HL-60/S4 treated with phorbol 12-myristate 13-acetate at 8.2 ng/mL for 4 days and 3 days (cell line): ENCODE measurements around the gene MRFAP1.

ENCODE experiments used
- in situ Hi-C: fragments of 300-500 bp; cut with MboI; formaldehyde crosslinking; loops from 2 replicates; pipeline ENCODE4 v1.15.0; 2022; ENCODE audit warnings: low sequenced_read_pairs

MRFAP1 gene

GRCh38 chr4:6640292-6641163 lies at the start of gene MRFAP1:
Gene MRFAP1, plus strand, starts transcription at chr4:6640685. Its CDS starts 178 bp downstream, at chr4:6640863.
- in situ Hi-C loops = no loop called here

- in situ Hi-C loops = no loop called here
Observed at GRCh38 chr4:6591313-6591712, 49.2 kb upstream of the MRFAP1 start.

- in situ Hi-C loops = no loop called here
Observed at GRCh38 chr4:6591781-6592180, 48.7 kb upstream of the MRFAP1 start.

GRCh38 chr4:6592804-6593563 lies 47.5 kb upstream of the MRFAP1 start:
- in situ Hi-C loops = no loop called here

DNA sequence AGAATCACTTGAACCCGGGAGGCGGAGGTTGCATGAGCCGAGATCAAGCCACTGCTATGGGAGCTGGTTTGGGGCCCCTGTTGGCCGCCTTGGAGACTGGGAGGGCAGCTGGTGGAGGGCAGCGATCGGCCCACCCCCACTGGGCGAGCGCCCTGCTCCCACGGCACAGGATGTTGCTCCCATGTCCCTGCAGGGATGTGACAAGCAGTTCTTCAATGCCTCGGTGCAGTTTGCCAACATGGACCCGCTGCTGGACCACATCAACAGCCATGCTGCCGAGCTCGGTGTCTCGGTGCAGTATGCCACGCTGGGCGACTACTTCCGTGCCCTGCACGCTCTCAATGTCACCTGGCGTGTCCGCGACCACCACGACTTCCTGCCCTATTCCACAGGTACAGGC lies 46.1 kb upstream of the MRFAP1 start:
- in situ Hi-C loops = no loop called here

- in situ Hi-C loops = no loop called here
Observed at GRCh38 chr4:6594826-6595355, 45.6 kb upstream of the MRFAP1 start.

DNA sequence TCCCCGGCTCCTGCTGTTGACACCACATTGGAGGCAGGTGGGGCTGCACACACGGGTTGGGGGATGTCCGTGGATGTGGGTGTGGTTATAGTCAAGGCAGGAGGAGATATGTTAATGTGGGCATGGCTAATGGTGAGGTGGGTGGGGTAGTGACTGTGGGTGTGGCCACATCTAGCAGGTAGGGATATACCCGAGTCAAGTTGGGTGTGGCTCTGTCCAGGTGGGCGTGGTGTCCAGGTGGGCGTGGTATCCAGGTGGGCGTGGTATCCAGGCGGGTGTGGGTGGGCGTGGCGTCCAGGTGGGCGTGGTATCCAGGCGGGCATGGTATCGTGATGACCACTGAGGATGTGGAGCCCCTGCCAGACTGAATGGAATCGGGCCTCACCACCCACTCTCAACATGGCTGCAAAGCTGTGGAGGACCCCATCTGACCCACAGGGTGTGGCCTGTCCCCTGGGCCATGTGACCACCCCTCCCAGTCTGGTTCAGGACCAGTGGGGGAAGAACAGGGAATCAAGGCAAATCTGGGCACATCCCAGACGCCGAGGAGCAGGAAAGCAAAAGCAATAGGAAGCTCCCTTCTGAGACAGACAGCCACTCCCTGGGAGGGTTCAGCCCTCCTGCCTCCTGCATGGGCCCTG lies 44.5 kb upstream of the MRFAP1 start:
- in situ Hi-C loops = no loop called here

DNA sequence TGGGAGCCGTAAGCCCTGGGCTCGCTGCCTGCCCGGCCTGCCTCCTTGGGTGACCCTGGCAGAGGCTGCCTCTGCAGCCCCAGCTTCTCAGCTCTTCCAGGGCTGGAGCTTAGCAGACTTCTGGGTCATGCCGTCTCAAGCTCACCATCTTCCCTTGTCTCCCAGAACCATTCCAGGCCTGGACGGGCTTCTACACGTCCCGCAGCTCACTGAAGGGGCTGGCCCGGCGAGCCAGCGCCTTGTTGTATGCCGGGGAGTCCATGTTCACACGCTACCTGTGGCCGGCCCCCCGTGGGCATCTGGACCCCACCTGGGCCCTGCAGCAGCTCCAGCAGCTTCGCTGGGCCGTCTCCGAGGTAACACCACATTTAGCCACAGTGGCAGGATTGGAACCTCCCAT lies 43.5 kb upstream of the MRFAP1 start:
- in situ Hi-C loops = no loop called here

DNA sequence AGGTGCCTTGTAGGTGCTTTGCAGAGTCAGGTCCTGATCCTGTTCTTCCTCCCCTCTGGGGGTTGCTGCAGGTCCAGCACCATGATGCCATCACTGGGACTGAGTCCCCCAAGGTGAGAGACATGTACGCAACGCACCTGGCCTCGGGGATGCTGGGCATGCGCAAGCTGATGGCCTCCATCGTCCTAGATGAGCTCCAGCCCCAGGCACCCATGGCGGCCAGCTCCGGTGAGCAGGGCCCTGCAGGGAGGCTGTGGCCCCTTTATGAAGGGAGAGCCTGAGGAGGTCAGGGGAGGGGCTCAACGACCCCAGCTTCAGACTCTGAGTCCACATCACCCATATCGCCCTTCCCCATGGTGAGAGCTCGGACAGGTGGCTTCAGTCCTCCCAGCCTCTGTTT lies 42.4 kb upstream of the MRFAP1 start:
- in situ Hi-C loops = no loop called here

- in situ Hi-C loops = no loop called here
Observed at GRCh38 chr4:6598641-6599040, 41.8 kb upstream of the MRFAP1 start.

GRCh38 chr4:6601661-6602250 lies 38.7 kb upstream of the MRFAP1 start:
- in situ Hi-C loops = no loop called here

GRCh38 chr4:6602289-6602688 lies 38.2 kb upstream of the MRFAP1 start:
- in situ Hi-C loops = no loop called here

- in situ Hi-C loops = no loop called here
Observed at GRCh38 chr4:6603128-6603527, 37.4 kb upstream of the MRFAP1 start.

DNA sequence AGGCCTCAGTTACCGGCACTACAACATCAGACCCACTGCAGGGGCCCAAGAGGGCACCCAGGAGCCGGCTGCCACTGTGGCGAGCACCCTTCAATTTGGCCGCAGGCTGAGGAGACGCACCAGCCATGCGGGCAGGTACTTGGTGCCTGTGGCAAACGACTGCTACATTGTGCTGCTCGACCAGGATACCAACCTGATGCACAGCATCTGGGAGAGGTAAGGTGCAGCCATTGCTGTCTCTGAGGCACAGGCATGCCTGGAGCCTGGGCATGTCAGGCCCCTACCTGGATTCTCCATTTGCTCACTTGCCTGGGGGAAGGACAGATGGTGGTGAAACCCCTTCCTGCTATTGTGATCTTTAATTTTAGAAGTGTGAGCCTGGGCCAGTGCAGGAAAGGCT lies 35.4 kb upstream of the MRFAP1 start:
- in situ Hi-C loops = no loop called here

GRCh38 chr4:6605605-6606004 lies 34.9 kb upstream of the MRFAP1 start:
- in situ Hi-C loops = no loop called here

DNA sequence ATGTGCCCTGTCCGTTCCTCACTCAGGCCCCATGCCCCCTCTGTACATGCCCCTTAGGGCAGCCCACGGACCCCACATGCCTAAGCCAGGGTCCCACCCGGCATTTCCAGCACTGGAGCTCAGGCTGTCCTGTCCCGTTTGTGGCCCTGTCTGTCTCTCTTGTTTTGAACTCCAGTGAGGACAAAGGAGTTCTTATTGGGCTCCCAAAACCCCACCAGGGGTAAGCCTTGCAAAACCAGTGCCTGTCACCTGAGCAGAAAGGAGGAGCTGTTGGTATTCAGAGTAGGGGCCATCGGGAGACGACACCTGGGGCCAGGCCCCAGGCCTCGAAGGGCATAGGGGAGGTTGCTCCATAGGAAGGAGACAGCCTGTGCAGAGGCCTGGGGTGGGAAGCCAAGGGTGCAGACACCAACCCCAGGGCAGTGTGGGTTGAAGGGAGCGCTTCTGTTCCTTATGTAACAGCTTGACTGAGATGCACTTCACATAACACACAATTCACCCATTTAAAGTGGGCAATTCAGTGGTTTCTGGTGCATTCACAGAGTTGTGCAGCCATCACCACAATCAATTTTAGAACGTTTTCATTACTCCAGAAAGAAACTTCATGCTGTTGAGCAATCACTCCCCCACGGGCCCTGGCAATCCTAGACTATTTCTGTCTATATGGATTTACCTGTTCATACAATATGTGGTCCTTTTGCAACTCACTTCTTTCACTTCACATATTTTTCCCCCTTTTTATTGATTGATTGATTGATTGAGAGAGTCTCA lies 33.8 kb upstream of the MRFAP1 start:
- in situ Hi-C loops = no loop called here

DNA sequence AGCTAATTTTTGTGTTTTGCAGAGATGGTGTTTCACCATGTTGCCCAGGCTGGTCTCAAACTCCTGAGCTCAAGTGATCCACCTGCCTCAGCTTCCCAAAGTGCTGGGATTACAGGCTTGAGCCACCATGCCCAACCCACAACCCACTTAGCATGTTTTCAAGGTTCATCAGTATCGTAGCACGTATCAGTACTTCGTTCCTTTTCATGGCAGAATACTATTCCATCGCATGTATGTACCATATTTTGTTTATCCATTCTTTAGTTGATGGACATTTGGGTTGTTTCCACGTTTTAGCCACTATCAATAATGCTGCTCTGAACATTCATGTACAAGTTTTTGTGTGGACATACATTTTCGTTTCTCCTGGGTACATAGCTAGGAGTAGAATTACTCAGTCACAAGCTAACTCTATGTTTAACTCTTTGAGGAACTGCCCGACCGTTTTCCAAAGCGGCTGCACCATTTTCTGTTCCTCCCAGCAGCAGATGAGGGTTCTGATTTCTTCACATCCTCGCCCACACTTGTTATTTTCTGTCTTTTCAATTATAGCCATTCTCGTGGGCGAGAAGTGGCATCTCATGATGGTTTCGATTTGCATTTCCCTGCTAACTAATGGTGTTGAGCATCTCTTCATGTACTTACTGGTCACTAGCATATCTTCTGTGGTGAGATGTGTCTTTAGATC lies 33.0 kb upstream of the MRFAP1 start:
- in situ Hi-C loops = no loop called here

DNA sequence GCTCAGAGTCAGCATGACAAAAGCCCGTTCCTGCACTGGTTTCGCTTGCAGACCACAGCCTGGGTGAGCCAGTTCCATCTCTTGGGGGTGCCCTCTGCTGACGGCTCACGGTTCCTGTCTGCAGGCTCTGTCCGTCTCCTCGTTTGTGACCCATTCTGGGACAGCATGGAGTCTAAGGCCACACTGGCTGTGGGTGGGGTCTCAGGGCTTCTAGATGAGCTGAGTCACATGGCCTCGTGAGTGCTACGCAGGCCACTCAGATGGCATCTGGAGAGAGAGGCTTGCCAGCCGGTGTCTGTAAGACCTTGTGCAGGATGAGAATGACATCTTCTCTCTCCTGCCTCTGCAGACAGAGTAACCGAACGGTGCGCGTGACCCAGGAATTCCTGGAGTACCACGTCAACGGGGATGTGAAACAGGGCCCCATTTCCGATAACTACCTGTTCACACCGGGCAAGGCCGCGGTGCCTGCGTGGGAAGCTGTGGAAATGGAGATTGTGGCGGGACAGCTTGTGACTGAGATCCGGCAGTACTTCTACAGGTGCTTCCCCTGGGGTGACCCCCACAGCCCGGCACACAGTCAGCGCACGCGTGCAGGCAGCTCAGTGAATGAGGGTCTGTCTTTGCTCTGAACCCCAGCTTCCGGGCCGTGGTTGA lies 31.6 kb upstream of the MRFAP1 start:
- in situ Hi-C loops = no loop called here

DNA sequence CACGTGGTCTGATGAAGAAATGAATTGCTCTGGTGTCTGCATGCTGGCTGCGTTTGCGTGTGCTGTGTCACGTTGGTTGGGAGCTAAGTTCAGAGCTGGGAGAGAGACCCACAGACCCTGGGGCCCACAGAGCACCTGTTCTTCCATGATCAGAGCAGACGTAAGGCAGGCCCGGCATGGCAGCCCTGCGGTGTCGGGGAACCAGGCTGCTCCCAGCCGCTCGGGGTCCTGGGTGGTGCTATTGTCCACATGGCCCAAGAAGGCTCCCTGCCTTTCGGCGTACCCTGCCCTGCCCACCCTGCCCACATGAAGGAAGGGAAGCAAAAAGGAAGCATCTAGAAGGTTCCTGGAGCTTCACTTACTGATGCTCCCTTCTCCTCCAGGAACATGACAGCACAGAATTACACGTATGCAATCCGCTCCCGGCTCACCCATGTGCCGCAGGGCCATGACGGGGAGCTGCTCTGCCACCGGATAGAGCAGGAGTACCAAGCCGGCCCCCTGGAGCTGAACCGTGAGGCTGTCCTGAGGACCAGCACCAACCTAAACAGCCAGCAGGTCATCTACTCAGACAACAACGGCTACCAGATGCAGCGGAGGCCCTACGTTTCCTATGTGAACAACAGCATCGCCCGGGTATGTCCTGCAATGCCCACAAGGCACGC lies 30.9 kb upstream of the MRFAP1 start:
- in situ Hi-C loops = no loop called here
